Parathyroid adenoma (tissue), 2 donors: Measurements from ENCODE around the gene MIB1.

Experiments
- H2AFZ ChIP-seq: fragments of 300-600 bp; sonication (generic); one replicate; pipeline ENCODE4 v1.7.0; 2017; ENCODE audit warnings: antibody characterized with exemption, mild to moderate bottlenecking
- H3K27ac ChIP-seq: fragments of 300-600 bp; sonication (generic); one replicate; pipeline ENCODE4 v1.7.0; 2017
- H3K27me3 ChIP-seq: fragments of 300-600 bp; sonication (generic); one replicate; pipeline ENCODE4 v1.7.0; 2017; ENCODE audit warnings: low read length; ENCODE audit not compliant: control insufficient read depth, insufficient read depth
- H3K36me3 ChIP-seq: fragments of 300-600 bp; sonication (generic); one replicate; pipeline ENCODE4 v1.7.0; 2017; ENCODE audit warnings: low read length; ENCODE audit not compliant: control insufficient read depth, insufficient read depth
- H3K4me1 ChIP-seq: fragments of 300-600 bp; sonication (generic); one replicate; pipeline ENCODE4 v1.7.0; 2017; ENCODE audit warnings: control low read depth
- H3K4me2 ChIP-seq: fragments of 300-600 bp; sonication (generic); one replicate; pipeline ENCODE4 v1.7.0; 2017; ENCODE audit warnings: low read length
- H3K4me3 ChIP-seq: fragments of 300-600 bp; sonication (generic); one replicate; pipeline ENCODE4 v1.7.0; 2017; ENCODE audit warnings: low read depth, low read length
- H3K79me2 ChIP-seq: fragments of 300-600 bp; sonication (generic); one replicate; pipeline ENCODE4 v1.7.0; 2017; ENCODE audit warnings: control low read depth
- H3K9ac ChIP-seq: fragments of 300-600 bp; sonication (generic); one replicate; pipeline ENCODE4 v1.7.0; 2017; ENCODE audit warnings: mild to moderate bottlenecking
- H3K9me3 ChIP-seq: fragments of 300-600 bp; sonication (generic); one replicate; pipeline ENCODE4 v1.7.0; 2017; ENCODE audit warnings: low read length; ENCODE audit not compliant: control insufficient read depth
- TF ChIP-seq, protein P1 (sequence below): fragments of 300-600 bp; sonication (generic); IDR thresholded peaks from one replicate; pipeline ENCODE4 v1.7.0; 2017; ENCODE audit warnings: antibody characterized with exemption, mild to moderate bottlenecking
- donor health status: primary hyperparathyroidism.

The MIB1 gene

DNA sequence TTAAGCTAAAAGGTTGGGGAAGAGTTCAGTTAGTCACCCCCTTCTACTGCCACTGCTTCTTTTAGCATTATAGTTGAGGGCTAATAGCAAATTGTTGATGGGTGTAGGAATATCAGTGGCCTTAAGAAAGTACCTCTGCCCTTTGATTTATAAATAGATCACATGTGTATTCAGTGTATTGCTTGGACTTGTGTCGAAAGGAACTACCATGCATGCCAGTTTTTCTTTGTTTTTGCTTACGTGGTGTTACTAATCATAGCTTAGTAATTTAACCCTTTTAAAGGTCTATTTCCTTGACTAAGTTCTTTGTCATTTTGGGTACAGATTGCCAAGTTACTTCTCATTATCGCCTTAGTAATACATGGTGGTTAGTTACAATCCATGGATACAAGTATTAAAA, 85.6 kb downstream of the MIB1 start:
- Histone ChIP-seq H3K4me3 (no peak overlapping the region), H3K27me3 (no peaks in the 10 kb centered on the region), H2AFZ (no peak overlapping the region), H3K79me2 (no peaks in the 10 kb centered on the region), H3K36me3 (no peaks in the 10 kb centered on the region), H3K27ac (no peak overlapping the region), H3K4me1 (peaks cover 3% of the 10 kb centered on the region), H3K9ac (no peak overlapping the region), H3K9me3 (no peaks in the 10 kb centered on the region), H3K4me2 (no peak overlapping the region)
- TF ChIP-seq, protein P1, sequence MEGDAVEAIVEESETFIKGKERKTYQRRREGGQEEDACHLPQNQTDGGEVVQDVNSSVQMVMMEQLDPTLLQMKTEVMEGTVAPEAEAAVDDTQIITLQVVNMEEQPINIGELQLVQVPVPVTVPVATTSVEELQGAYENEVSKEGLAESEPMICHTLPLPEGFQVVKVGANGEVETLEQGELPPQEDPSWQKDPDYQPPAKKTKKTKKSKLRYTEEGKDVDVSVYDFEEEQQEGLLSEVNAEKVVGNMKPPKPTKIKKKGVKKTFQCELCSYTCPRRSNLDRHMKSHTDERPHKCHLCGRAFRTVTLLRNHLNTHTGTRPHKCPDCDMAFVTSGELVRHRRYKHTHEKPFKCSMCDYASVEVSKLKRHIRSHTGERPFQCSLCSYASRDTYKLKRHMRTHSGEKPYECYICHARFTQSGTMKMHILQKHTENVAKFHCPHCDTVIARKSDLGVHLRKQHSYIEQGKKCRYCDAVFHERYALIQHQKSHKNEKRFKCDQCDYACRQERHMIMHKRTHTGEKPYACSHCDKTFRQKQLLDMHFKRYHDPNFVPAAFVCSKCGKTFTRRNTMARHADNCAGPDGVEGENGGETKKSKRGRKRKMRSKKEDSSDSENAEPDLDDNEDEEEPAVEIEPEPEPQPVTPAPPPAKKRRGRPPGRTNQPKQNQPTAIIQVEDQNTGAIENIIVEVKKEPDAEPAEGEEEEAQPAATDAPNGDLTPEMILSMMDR: no peak

DNA sequence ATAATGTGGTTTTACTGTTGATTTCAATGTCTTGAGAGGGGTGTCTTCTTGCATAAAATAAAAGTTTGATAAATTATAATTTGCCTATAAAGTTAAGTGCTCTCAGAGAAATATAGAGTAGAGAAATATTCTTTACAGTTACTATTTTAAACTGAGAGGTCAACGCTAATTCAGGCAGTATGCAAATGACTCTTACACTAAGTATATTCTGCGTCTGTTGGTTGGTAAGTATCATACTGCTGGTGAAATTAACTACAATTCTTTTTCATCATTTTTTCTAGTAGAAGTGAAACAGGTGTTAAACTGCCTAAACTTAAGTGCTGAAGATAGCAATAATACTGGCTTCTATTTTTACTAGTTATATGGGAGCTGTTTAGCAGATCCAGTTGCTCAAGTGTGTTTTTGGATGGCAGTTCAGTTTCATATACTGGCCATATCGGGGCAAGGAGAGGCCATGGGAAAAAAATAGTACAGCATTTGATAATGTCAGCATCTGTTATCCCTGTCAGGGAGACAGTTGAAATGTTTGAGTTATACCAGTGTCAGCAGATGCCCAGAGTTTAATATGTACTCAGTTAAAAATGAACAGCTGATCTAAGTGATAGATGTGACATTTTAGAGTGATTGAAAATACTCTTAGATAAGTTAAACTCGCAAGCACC, 86.2 kb downstream of the MIB1 start:
- Histone ChIP-seq H3K4me2 (no peak overlapping the region), H3K9me3 (no peaks in the 10 kb centered on the region), H3K36me3 (no peaks in the 10 kb centered on the region), H2AFZ (no peak overlapping the region), H3K4me3 (no peak overlapping the region), H3K27ac (no peak overlapping the region), H3K79me2 (no peaks in the 10 kb centered on the region), H3K9ac (no peak overlapping the region), H3K27me3 (no peaks in the 10 kb centered on the region), H3K4me1 (peaks cover 3% of the 10 kb centered on the region)
- TF ChIP-seq, protein P1: no peak

GRCh38 chr18:21830532-21830931, 89.9 kb downstream of the MIB1 start:
- Histone ChIP-seq H2AFZ (no peak overlapping the region), H3K79me2 (no peaks in the 10 kb centered on the region), H3K9ac (no peak overlapping the region), H3K36me3 (no peaks in the 10 kb centered on the region), H3K9me3 (no peaks in the 10 kb centered on the region), H3K4me3 (no peak overlapping the region), H3K4me1 (peaks cover 3% of the 10 kb centered on the region), H3K4me2 (no peak overlapping the region), H3K27ac (no peak overlapping the region), H3K27me3 (no peaks in the 10 kb centered on the region)
- TF ChIP-seq, protein P1: no peak

DNA sequence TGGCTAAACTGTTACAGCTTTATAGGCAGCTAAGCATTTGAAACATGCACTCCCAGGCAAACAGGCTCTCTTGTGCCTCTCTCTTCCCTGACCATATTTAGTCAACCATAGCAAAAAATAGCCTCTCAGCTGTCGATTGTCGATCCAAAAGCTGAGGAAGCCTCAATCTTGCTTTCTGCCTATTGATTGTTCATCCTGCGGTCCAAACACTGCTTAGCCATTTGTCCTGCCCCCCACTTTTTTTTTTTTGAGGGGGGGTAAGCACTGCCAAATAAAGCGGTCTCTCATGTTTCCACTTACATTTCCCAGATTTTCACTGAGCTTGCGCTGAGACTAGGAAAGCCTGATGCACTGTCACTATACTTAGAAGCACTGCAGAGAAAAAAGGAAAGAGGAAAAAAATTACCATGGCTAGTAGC, 90.8 kb downstream of the MIB1 start:
- H3K4me3 ChIP-seq: no peak overlapping the region
- H3K4me2 ChIP-seq: no peak overlapping the region
- no peaks in the 10 kb centered on the region for H3K79me2 ChIP-seq
- no peak overlapping the region for H3K9ac ChIP-seq
- no peaks in the 10 kb centered on the region for H3K36me3 ChIP-seq
- H3K9me3 ChIP-seq: no peaks in the 10 kb centered on the region
- TF ChIP-seq, protein P1: no peak
- H3K27me3 ChIP-seq: no peaks in the 10 kb centered on the region
- no peak overlapping the region for H3K27ac ChIP-seq
- peaks cover 3% of the 10 kb centered on the region for H3K4me1 ChIP-seq
- H2AFZ ChIP-seq: no peak overlapping the region
